Stimulated activated CD4-positive, alpha-beta T cell treated with anti-CD3 and anti-CD28 coated beads, Interleukin-2, amount 100 ng/mL, for 48 hours (primary cell): ENCODE data around the gene CFH.
"Not testable (repeated sequence)": the region's sequence is repeated elsewhere in the genome, so short reads cannot be mapped to it uniquely, and the experiment has no call there.

Experiments used
- DNase-seq, 2 donors: peaks; one replicate each; pipeline ENCODE4 v3.0.0-alpha.2; 2020

CFH gene

DNA sequence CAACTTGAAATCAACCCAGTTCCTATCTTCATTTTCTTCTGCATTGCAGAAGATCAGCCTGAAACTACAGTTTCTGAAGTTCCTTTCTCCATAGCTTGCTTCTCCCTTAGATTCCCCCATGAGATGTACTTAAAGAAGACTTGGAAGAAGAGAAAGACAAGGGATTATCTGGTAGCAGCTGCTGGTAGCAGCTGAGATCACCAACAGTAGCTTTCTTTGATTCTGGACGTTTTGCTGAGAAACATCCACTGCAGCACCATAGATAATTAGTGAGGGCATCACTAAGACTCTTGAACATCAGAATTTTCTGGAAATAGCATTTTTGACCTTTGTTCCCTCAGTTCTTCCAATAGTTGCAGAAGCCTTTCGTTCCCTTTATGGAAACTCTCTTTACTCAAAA lies 122.3 kb downstream of the CFH start:
- no peak for DNase-seq

DNA sequence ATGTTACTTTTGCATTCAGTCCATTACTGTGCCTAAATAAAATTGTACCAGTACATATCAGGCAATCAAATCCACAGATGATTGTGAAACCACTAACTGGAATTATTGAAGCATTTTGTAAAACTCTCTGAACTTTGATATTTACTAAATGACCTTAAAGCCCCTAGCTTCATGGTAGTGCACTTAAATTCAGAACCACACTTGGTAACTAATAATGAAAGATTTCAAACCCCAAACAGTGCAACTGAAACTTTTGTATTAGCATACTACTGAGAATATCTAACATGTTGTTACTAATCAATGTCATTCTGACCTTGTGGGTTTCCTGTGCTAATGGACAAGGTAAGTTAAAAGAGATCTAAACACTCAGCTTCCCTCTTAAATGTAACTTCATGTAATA lies 122.8 kb downstream of the CFH start, which contains the start of gene CFHR3:
Gene CFHR3, plus strand, starts transcription at position 238 of the 400 bp plus-strand sequence. Its CDS starts 47 bp downstream, at position 285.
- no peak for DNase-seq

DNA sequence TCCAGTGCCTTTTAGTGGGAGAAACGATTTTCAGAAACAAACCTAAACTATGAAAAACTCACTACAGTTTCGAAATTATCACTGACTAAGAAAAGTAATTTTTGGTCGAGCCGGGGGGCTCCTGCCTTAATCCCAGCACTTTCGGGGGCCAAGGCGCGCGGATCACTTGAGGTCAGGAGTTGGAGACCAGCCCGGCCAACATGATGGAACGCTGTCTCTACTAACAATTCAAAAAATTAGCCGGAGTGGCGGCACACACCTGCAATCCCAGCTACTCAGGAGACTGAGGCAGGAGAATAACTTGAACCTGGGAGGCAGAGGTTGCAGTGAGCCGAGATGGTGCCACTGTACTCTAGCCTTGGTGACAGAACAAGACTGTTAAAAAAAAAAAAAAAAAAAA lies 125.8 kb downstream of the CFH start:
- DNase-seq = no peak

DNA sequence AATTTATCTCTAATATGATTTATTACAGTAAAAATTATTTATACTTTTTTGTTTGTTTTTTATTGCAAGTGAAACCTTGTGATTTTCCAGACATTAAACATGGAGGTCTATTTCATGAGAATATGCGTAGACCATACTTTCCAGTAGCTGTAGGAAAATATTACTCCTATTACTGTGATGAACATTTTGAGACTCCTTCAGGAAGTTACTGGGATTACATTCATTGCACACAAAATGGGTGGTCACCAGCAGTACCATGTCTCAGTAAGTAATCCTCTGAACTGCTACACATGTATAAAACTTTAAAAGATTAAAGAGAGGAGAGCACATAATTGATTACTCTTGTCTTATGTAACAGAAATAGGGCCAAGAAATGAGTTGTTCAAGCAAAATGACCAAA lies 127.2 kb downstream of the CFH start:
- DNase-seq = no peak

DNA sequence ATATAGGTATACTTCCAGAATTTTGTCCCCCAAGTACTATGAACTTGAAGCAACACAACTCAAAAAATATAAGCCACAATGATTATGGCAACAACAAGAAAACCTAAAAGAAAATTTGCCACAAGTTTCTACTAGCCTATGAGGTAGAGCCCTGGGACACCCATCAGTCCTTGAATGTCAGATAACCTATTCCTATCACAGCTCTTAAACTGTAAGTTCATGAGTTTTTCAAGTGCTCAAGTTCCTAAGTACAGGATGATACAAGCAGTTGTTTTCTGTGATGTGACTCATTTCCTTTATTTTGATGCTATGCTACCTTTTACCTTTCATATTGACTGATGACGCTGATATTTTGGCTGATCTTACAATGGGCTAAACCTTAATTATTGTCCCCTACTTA lies 139.4 kb downstream of the CFH start:
- DNase-seq = not testable (repeated sequence)

DNA sequence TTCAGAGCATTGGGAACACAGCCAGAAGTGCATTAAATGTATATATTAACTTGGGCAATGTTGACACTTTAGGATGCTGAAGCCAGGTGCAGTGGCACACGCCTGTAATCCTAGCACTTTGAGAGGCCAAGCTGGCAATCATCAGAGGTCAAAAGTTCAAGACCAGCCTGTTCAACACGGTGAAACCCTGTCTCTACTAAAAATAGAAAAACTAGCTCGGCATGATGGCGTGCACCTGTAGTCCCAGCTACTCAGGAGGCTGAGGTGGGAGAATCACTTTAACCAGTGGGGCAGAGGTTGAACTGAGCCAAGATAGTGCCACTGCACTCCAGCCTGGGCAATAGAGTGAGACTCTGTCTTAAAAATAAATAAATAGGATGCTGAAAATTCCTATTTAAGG lies 142.3 kb downstream of the CFH start:
- DNase-seq = not testable (repeated sequence)
